GM23338 (cell line): ENCODE measurements around the gene PRDX3. TPM values are rescaled to one million over a fixed set of nuclear protein-coding genes. Genes with fewer than 3 reads are reported as not detected.

Source experiments
- ATAC-seq: fragments of 200-7000 bp; cut with Tn5 transposase; 3 replicates; pipeline ENCODE4 v1.9.1; 2020
- DNase-seq: peaks from one replicate; pipeline ENCODE4 v3.0.0-alpha.2; 2015; ENCODE audit warnings: low spot score
- H2AFZ ChIP-seq: fragments of 200-600 bp; sonication (generic); 2 replicates; pipeline ENCODE4 v1.8.0; 2016; ENCODE audit warnings: antibody characterized with exemption, mild to moderate bottlenecking, moderate library complexity
- H3F3A ChIP-seq: fragments of 200-600 bp; sonication (generic); replicated peaks from 2 replicates; pipeline ENCODE4 v1.8.0; 2017; ENCODE audit warnings: antibody characterized with exemption, mixed run types, low read depth
- H3K27ac ChIP-seq: fragments of 200-600 bp; sonication (generic); 2 replicates; pipeline ENCODE4 v1.6.1; 2016; ENCODE audit warnings: low read depth
- H3K27me3 ChIP-seq: fragments of 200-600 bp; sonication (generic); 2 replicates; pipeline ENCODE4 v1.8.0; 2016; ENCODE audit warnings: mild to moderate bottlenecking, mixed run types, moderate library complexity; ENCODE audit not compliant: insufficient read depth
- H3K36me3 ChIP-seq: fragments of 200-600 bp; sonication (generic); 2 replicates; pipeline ENCODE4 v1.8.0; 2016; ENCODE audit warnings: mild to moderate bottlenecking; ENCODE audit not compliant: insufficient read depth
- H3K4me1 ChIP-seq: fragments of 200-600 bp; sonication (generic); 2 replicates; pipeline ENCODE4 v1.8.0; 2016; ENCODE audit warnings: mild to moderate bottlenecking, moderate library complexity; ENCODE audit not compliant: insufficient read depth
- H3K4me2 ChIP-seq: fragments of 200-600 bp; sonication (generic); 2 replicates; pipeline ENCODE4 v1.7.1; 2017; ENCODE audit warnings: mixed run types
- H3K4me3 ChIP-seq: fragments of 200-600 bp; sonication (generic); 2 replicates; pipeline ENCODE4 v1.6.1; 2016; ENCODE audit warnings: mixed run types
- H3K79me2 ChIP-seq: fragments of 200-600 bp; sonication (generic); replicated peaks from 2 replicates; pipeline ENCODE4 v1.8.0; 2017; ENCODE audit warnings: mild to moderate bottlenecking; ENCODE audit not compliant: insufficient read depth
- H3K9me2 ChIP-seq: fragments of 200-600 bp; sonication (generic); 2 replicates; pipeline ENCODE4 v1.8.0; 2017; ENCODE audit not compliant: insufficient read depth
- H4K20me1 ChIP-seq: fragments of 200-600 bp; sonication (generic); replicated peaks from 2 replicates; pipeline ENCODE4 v1.8.0; 2017; ENCODE audit warnings: mild to moderate bottlenecking; ENCODE audit not compliant: insufficient read depth
- H3K27ac Mint-ChIP-seq: 2 replicates; pipeline ENCODE4 v1.8.0; 2020; ENCODE audit warnings: inconsistent platforms, mild to moderate bottlenecking, moderate library complexity, mixed read lengths
- H3K27me3 Mint-ChIP-seq: 3 replicates; pipeline ENCODE4 v1.8.0; 2022; ENCODE audit warnings: low read depth, mild to moderate bottlenecking, moderate library complexity, mixed read lengths, inconsistent platforms; ENCODE audit not compliant: insufficient read depth, poor library complexity
- H3K36me3 Mint-ChIP-seq: 3 replicates; pipeline ENCODE4 v1.8.0; 2021; ENCODE audit warnings: low read depth, mild to moderate bottlenecking, inconsistent platforms, moderate library complexity, mixed read lengths
- H3K4me1 Mint-ChIP-seq: 3 replicates; pipeline ENCODE4 v1.8.0; 2020; ENCODE audit warnings: mild to moderate bottlenecking, inconsistent platforms, mixed read lengths
- H3K4me3 Mint-ChIP-seq: 3 replicates; pipeline ENCODE4 v1.8.0; 2021; ENCODE audit warnings: moderate library complexity, mild to moderate bottlenecking, inconsistent platforms, mixed read lengths
- H3K9me3 Mint-ChIP-seq: 3 replicates; pipeline ENCODE4 v1.8.0; 2020; ENCODE audit warnings: moderate library complexity, mild to moderate bottlenecking, inconsistent platforms, mixed read lengths
- CTCF ChIP-seq, 2 experiments: fragments of 200-600 bp in 1 of 2; sonication (generic) in 1 of 2; conservative IDR thresholded peaks; 2 replicates each; pipeline versions ENCODE4 v1.5.1 to v1.6.1; 2016 to 2017; ENCODE audit warnings: antibody characterized with exemption in 2 of 2, low read depth in 2 of 2, mild to moderate bottlenecking in 2 of 2, moderate library complexity in 1 of 2
- ETS1 ChIP-seq: IDR thresholded peaks from 2 replicates; pipeline ENCODE4 v1.6.1; 2016; ENCODE audit warnings: antibody characterized with exemption
- JUNB ChIP-seq: IDR thresholded peaks from one replicate; pipeline ENCODE4 v1.6.1; 2016; ENCODE audit warnings: antibody characterized with exemption; ENCODE audit not compliant: unreplicated experiment
- NANOG ChIP-seq: IDR thresholded peaks from 2 replicates; pipeline ENCODE4 v1.6.1; 2016; ENCODE audit warnings: antibody characterized with exemption, borderline replicate concordance
- POLR2AphosphoS5 ChIP-seq: IDR thresholded peaks from 2 replicates; pipeline ENCODE4 v1.6.1; 2016; ENCODE audit warnings: antibody characterized with exemption, low read depth
- STAT1 ChIP-seq: IDR thresholded peaks from one replicate; pipeline ENCODE4 v1.6.1; 2016; ENCODE audit warnings: antibody characterized with exemption; ENCODE audit not compliant: unreplicated experiment
- polyA plus RNA-seq: library from polyadenylated mRNA; unstranded; fragments of >200 nt; fragmentation: Nextera tagmentation; extraction: Ambion mirVana; gene quantifications from 2 replicates; pipeline ENCODE4 v1.2.1, GENCODE V29; 2016
- total RNA-seq: library from RNA; depleted of rRNA; stranded (reverse); fragments of >200 nt; shearing (Covaris generic); gene quantifications from 2 replicates; pipeline ENCODE4 v1.2.3, GENCODE V29; 2014
- TF ChIP-seq, protein P1 (sequence below): IDR thresholded peaks from one replicate; pipeline ENCODE4 v1.6.1; 2018; ENCODE audit warnings: antibody characterized with exemption; ENCODE audit not compliant: unreplicated experiment

The PRDX3 gene
- total and polyA plus RNA-seq, 2 experiments from 2014 or later, result 275 to 285 TPM

DNA sequence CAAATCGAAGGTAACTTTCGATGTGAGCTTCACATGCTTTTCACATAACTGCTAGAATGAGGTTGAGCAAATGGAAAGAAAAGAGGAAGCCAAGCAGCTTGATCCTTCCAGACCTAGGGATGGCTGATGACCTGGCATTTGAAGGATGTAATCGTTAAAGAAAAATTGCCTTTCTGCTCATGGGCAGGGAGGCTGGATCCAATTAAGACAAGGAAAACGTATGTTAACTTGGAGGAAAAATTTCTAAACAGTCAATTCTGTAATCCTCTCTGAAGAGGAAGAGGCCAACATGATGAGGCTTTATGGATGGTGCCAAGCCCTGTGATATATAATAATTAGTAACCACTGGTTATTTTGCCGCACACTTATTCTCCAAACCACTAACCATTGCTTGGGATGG, 41.3 kb upstream of the PRDX3 start:
- H4K20me1 ChIP-seq, result no peaks in the 10 kb centered on the region
- no peak for ATAC-seq

More for the DNA sequence above, 41.3 kb upstream of the PRDX3 start:
- Histone ChIP-seq H3K36me3 (no peaks in the 10 kb centered on the region), H3K27ac (no peak overlapping the region), H3K27me3 (no peaks in the 10 kb centered on the region), H3K79me2 (no peaks in the 10 kb centered on the region), H3K4me2 (no peak overlapping the region), H3K4me3 (no peak overlapping the region), H3F3A (0 out of 2 replicates have a peak, but pooled peaks cover 3% of the 10 kb centered on the region), H3K9me2 (no peaks in the 10 kb centered on the region), H3K4me1 (peaks cover 9% of the 10 kb centered on the region; the same call in 1 of the 2 replicates), H2AFZ (no peak overlapping the region)
- no peak overlapping the region for H3K4me3 Mint-ChIP-seq
- H3K9me3 Mint-ChIP-seq, result no peaks in the 10 kb centered on the region
- no peak overlapping the region for H3K27ac Mint-ChIP-seq
- peaks cover 7% of the 10 kb centered on the region for H3K27me3 Mint-ChIP-seq
- no peak for DNase-seq
- peaks cover 27% of the 10 kb centered on the region for H3K4me1 Mint-ChIP-seq
- TF ChIP-seq, protein P1, sequence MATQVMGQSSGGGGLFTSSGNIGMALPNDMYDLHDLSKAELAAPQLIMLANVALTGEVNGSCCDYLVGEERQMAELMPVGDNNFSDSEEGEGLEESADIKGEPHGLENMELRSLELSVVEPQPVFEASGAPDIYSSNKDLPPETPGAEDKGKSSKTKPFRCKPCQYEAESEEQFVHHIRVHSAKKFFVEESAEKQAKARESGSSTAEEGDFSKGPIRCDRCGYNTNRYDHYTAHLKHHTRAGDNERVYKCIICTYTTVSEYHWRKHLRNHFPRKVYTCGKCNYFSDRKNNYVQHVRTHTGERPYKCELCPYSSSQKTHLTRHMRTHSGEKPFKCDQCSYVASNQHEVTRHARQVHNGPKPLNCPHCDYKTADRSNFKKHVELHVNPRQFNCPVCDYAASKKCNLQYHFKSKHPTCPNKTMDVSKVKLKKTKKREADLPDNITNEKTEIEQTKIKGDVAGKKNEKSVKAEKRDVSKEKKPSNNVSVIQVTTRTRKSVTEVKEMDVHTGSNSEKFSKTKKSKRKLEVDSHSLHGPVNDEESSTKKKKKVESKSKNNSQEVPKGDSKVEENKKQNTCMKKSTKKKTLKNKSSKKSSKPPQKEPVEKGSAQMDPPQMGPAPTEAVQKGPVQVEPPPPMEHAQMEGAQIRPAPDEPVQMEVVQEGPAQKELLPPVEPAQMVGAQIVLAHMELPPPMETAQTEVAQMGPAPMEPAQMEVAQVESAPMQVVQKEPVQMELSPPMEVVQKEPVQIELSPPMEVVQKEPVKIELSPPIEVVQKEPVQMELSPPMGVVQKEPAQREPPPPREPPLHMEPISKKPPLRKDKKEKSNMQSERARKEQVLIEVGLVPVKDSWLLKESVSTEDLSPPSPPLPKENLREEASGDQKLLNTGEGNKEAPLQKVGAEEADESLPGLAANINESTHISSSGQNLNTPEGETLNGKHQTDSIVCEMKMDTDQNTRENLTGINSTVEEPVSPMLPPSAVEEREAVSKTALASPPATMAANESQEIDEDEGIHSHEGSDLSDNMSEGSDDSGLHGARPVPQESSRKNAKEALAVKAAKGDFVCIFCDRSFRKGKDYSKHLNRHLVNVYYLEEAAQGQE, result no peak
- TF ChIP-seq NANOG, result no peak
- TF ChIP-seq CTCF (conservative IDR thresholded peaks at IDR 0.05; ENCODE audit: low read depth in 2 of 2), result no peak
- no peak for TF ChIP-seq POLR2AphosphoS5
- no peak for TF ChIP-seq JUNB
- no peak for TF ChIP-seq ETS1
- no peak for TF ChIP-seq STAT1
- H3K36me3 Mint-ChIP-seq, result no peaks in the 10 kb centered on the region
